Measurements from ENCODE around the gene TAX1BP1.

Gene TAX1BP1

GRCh38 chr7:27826357-27826756, 86.4 kb downstream of the TAX1BP1 start:
- DNase-seq (ENCODE audit: insufficient read length), result no peak
- FAIRE-seq, result no peak

GRCh38 chr7:27834179-27834921, 94.4 kb downstream of the TAX1BP1 start:
- TF ChIP-seq POLR2A (IDR thresholded peaks at IDR 0.05; ENCODE audit: low read depth, low read length) (no peak), POLR2AphosphoS5 (IDR thresholded peaks at IDR 0.05; ENCODE audit: low read depth, low read length) (no peak), TAF1 (IDR thresholded peaks at IDR 0.05; ENCODE audit: borderline replicate concordance, low read depth, low read length) (no peak)
- no peak for DNase-seq (ENCODE audit: insufficient read length)
- no peak for FAIRE-seq

More at GRCh38 chr7:27826357-27826756, 86.4 kb downstream of the TAX1BP1 start:
- TF ChIP-seq POLR2A (IDR thresholded peaks at IDR 0.05; ENCODE audit: low read depth, low read length) (no peak), TAF1 (IDR thresholded peaks at IDR 0.05; ENCODE audit: borderline replicate concordance, low read depth, low read length) (no peak), POLR2AphosphoS5 (IDR thresholded peaks at IDR 0.05; ENCODE audit: low read depth, low read length) (no peak)

DNA sequence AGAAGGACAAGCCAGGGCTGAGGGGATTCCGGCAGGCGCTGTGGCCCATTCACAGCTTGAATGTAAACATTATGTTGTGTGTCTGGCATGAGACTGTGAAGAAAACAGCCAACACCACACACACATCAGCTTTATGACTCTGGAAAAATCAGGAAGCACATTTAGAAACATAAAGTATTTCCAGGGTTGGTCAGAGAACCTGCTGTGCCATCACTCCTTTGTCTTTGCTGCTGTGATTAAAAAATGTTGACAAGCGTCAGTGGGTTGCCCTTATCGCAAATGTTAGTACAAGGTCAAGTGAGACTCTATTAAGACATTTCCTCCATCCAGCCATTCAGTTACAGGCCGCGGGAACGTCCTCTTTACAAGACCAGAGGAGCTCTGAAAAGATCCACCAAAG, 95.4 kb downstream of the TAX1BP1 start:
- DNase-seq (ENCODE audit: insufficient read length) (no peak), FAIRE-seq (no peak)
- TF ChIP-seq POLR2AphosphoS5 (IDR thresholded peaks at IDR 0.05; ENCODE audit: low read depth, low read length), result no peak
- no peak for TF ChIP-seq TAF1 (IDR thresholded peaks at IDR 0.05; ENCODE audit: borderline replicate concordance, low read depth, low read length)
- no peak for TF ChIP-seq POLR2A (IDR thresholded peaks at IDR 0.05; ENCODE audit: low read depth, low read length)

DNA sequence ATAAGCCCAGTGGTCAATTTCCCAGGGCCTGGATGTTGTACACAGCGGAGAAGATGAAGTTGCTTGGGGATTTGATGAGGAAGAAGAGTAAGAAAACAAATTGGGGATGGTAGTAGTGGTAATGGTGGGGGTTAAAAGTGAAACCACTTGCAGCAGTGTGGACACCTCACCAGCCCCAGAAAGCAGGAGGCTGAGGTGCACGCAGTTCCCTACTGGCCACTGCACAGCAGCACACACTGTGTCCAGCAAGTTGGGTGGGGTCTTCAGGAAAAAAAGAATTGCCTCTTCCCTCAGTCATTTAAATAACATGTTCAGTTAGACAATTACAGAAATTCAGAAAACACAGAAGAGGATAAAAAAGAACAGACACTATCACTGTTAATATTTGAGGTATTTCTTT, 96.6 kb downstream of the TAX1BP1 start:
- FAIRE-seq (no peak), DNase-seq (ENCODE audit: insufficient read length) (no peak)
- TF ChIP-seq TAF1 (IDR thresholded peaks at IDR 0.05; ENCODE audit: borderline replicate concordance, low read depth, low read length) (no peak), POLR2AphosphoS5 (IDR thresholded peaks at IDR 0.05; ENCODE audit: low read depth, low read length) (no peak), POLR2A (IDR thresholded peaks at IDR 0.05; ENCODE audit: low read depth, low read length) (no peak)

DNA sequence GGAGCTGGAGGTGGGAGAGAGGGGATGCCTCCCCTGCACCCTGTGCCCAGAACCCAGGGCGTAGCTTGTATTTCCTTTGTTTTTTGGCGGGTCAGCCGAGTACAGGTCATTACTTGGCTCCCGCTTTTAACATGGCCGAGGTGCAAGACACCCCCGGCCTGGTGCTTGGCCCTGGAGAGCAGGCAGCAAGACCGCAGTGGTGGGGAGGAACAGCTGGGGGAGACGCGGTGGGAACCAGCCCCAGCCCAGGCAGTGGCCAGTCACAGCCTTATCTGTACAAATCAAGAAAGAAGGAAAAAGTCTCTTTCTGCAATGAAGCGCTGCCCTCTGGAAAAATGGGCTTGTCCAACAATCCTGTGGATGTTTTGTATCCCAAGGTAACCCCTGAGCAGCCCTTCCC, 99.1 kb downstream of the TAX1BP1 start:
- DNase-seq (ENCODE audit: insufficient read length) (no peak), FAIRE-seq (no peak)
- no peak for TF ChIP-seq POLR2A (IDR thresholded peaks at IDR 0.05; ENCODE audit: low read depth, low read length)
- no peak for TF ChIP-seq POLR2AphosphoS5 (IDR thresholded peaks at IDR 0.05; ENCODE audit: low read depth, low read length)
- TF ChIP-seq TAF1 (IDR thresholded peaks at IDR 0.05; ENCODE audit: borderline replicate concordance, low read depth, low read length), result no peak

GRCh38 chr7:27840313-27840712, 100.4 kb downstream of the TAX1BP1 start:
- no peak for TF ChIP-seq POLR2A (IDR thresholded peaks at IDR 0.05; ENCODE audit: low read depth, low read length)
- no peak for TF ChIP-seq POLR2AphosphoS5 (IDR thresholded peaks at IDR 0.05; ENCODE audit: low read depth, low read length)
- FAIRE-seq, result no peak
- no peak for DNase-seq (ENCODE audit: insufficient read length)

GRCh38 chr7:27840760-27841364, 100.9 kb downstream of the TAX1BP1 start:
- DNase-seq (ENCODE audit: insufficient read length), result no peak
- no peak for TF ChIP-seq TAF1 (IDR thresholded peaks at IDR 0.05; ENCODE audit: borderline replicate concordance, low read depth, low read length)
- no peak for TF ChIP-seq POLR2A (IDR thresholded peaks at IDR 0.05; ENCODE audit: low read depth, low read length)
- TF ChIP-seq POLR2AphosphoS5 (IDR thresholded peaks at IDR 0.05; ENCODE audit: low read depth, low read length), result no peak
- no peak for FAIRE-seq

- TF ChIP-seq POLR2A (IDR thresholded peaks at IDR 0.05; ENCODE audit: low read depth, low read length), result no peak
- no peak for TF ChIP-seq TAF1 (IDR thresholded peaks at IDR 0.05; ENCODE audit: borderline replicate concordance, low read depth, low read length)
- no peak for TF ChIP-seq POLR2AphosphoS5 (IDR thresholded peaks at IDR 0.05; ENCODE audit: low read depth, low read length)
- FAIRE-seq (no peak), DNase-seq (ENCODE audit: insufficient read length) (no peak)
Observed at GRCh38 chr7:27842094-27842692, 102.2 kb downstream of the TAX1BP1 start.

DNA sequence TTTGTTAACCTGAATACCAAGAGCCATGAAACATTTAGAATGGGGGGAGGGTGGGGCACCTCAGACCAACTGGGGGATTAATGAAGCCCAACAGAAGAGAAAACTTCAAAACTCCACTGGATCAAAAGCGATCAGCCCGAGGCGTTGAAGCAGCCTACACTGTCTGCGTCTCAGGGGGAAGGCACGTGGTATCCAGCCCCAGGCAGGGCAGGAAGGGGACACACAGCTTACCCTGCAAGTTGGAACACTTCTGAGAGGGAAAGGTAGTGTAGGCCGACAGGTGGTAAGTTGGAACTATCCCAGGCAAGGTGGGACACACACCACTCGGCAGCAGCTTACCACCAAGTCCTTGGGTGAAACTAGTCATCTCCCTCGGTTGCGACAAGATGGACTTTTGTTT, 102.9 kb downstream of the TAX1BP1 start:
- FAIRE-seq (no peak), DNase-seq (ENCODE audit: insufficient read length) (no peak)
- TF ChIP-seq TAF1 (IDR thresholded peaks at IDR 0.05; ENCODE audit: borderline replicate concordance, low read depth, low read length) (no peak), POLR2AphosphoS5 (IDR thresholded peaks at IDR 0.05; ENCODE audit: low read depth, low read length) (no peak), POLR2A (IDR thresholded peaks at IDR 0.05; ENCODE audit: low read depth, low read length) (no peak)

GRCh38 chr7:27843584-27844305, 103.8 kb downstream of the TAX1BP1 start:
- TF ChIP-seq TAF1 (IDR thresholded peaks at IDR 0.05; ENCODE audit: borderline replicate concordance, low read depth, low read length) (no peak), POLR2AphosphoS5 (IDR thresholded peaks at IDR 0.05; ENCODE audit: low read depth, low read length) (no peak), POLR2A (IDR thresholded peaks at IDR 0.05; ENCODE audit: low read depth, low read length) (no peak)

DNA sequence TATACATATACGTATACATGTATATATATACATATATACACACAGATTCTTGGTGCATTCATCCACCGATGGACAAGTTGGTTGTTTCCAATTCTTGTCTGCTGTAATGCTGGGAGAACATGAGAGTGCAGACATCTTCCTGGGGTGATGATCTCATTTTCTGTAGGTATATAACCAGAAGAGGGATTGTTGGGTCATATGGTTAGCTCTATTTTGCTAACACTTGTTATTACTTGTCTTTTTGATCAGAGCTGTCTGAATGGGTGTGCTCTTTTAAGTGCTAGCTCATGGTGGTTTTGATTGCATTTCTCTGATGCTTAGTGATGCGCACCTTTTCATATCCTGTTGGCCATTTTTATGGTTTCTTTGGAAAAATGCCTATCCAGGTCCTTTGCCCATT, 106.4 kb downstream of the TAX1BP1 start:
- TF ChIP-seq POLR2AphosphoS5 (IDR thresholded peaks at IDR 0.05; ENCODE audit: low read depth, low read length) (no peak), POLR2A (IDR thresholded peaks at IDR 0.05; ENCODE audit: low read depth, low read length) (no peak), TAF1 (IDR thresholded peaks at IDR 0.05; ENCODE audit: borderline replicate concordance, low read depth, low read length) (no peak)
- DNase-seq (ENCODE audit: insufficient read length), result no peak
- FAIRE-seq, result no peak

More at GRCh38 chr7:27843584-27844305, 103.8 kb downstream of the TAX1BP1 start:
- DNase-seq (ENCODE audit: insufficient read length) (no peak), FAIRE-seq (no peak)

Data from GM12892 (cell line).